HG02588 (cell line): ENCODE data around the gene FAM24A.
A peak's percentile ranks its signal among the peaks of the same experiment; 100 is the strongest.
"Not testable (repeated sequence)": the region's sequence is repeated elsewhere in the genome, so short reads cannot be mapped to it uniquely, and the experiment has no call there.

Source experiments
- ATAC-seq: cut with Tn5 transposase; IDR thresholded peaks from one replicate; pipeline ENCODE4 v1.9.1; 2021; ENCODE audit warnings: mild to moderate bottlenecking, moderate library complexity; ENCODE audit not compliant: unreplicated experiment

Gene FAM24A, protein sequence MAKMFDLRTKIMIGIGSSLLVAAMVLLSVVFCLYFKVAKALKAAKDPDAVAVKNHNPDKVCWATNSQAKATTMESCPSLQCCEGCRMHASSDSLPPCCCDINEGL

DNA sequence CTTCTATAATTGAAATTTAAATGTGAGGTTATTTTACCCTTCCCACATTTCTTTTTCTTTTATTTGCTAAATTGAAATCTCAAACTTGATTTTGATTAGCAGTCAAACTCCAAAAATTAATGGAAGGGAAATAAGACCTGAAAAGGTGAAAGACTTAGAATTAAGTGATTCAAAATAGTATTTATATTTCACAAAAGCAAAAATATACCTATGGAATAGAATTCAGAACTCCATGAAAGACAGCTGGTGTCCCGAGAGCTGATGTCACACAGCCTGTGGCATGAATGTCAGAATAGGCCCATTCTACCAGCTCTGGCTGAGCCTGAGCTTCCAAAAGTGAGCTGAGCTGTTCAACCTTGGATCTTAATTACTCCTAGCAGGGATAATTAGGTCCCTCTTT is at the start of gene FAM24A:
Gene FAM24A, plus strand, starts transcription at position 301 of the 400 bp plus-strand sequence. CDS start 1,025 bp downstream, outside the sequence.
- no peak for ATAC-seq

DNA sequence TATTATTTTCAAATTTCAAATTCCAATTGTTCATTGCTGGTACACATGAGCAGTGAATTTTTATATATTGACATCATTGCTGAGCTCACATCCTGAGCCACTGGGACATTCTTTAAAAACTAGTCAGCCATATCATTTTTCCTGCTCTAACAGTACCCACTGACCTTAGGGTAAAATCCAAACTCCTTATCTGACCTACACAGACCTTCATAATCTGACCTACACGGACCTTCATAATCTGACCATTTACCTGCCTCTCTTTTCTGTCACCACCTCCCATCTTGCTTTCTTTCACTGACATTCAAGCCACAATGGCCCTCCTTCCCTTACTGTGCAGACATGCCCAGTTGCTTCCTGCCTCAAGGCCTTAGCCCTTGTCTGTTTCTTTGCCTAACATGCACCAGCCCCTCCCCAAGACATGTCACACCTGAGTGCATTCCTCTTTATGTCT is 48.7 kb upstream of the FAM24A start:
- ATAC-seq = no peak

DNA sequence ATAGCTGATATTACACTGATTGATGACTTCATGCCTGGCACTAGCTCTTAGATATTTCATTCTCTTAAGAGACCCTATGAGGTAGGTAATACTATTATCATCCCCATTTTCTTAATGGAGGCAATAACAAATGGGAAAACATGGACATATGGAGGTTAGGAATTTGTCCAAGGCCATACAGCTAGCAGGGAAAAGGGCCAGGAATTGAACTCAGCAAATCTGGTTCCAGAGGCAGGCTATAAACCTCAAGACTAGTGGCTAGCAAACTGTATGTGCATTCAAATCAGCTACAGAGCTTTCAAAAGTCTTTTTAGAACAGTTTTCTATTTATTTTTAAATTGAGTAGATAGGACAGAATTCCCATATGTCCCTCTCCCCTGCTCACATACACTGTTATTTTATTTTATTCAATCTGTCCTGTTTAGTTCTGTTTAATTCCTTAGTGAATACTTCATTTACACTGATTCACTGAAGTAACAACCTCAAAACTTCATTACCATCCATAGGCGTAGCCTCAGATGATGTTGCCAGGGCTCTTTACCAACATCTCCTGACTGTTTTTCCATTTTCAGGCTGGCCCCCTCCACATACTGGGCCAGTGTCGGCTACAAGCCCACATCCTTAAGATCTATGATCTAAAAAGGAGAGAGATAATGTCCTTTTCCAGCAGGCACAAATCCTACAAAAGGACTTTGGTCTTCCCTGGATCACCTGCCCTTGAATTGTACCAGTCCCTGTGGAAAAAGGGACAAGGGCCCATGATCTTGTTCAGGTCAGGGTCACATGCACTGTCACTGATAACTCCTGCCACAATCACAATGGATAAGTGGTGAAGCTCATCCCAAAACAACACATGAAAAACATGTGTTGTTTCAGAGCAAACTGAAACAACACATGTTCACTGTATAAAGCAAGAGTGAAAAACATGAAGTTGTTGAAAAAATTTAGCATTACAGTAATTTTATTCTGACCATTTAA is 46.9 kb upstream of the FAM24A start:
- no peak for ATAC-seq

DNA sequence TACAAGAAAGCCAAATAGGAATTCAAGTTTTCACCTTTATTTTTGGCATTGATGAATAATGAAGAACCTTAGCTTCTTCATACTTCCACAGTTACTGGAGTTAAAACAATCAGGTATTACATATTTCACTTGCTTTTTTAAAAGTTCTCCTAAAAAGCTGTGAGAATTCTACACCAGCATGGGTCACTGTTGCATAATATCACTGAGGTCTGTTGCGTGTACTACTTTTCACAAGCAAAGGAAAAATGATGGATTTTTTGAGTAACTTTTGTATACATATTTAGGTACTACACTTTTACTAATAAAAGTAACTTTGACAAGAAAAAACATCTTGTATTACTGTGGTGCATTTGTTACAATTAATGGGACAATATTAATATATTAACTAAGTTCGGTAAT is 46.2 kb upstream of the FAM24A start:
- no peak for ATAC-seq

DNA sequence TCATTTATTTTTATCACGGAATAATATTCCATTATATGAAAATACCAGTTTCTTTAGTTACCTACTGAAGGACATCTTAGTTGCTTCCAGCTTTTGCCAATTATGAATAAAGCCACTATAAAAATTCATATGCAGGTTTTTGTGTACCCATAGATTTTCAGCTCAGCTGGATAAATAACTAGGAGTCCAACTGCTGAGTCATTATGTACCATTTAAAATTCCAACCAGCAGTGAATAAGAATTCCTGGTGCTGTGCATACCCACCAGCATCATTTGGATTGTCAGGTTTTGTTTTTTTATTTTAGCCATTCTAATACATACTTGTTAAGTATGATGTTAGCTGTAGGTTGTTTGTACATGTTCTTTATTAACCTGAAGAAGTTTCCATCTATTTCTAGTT is 45.5 kb upstream of the FAM24A start:
- no peak for ATAC-seq

DNA sequence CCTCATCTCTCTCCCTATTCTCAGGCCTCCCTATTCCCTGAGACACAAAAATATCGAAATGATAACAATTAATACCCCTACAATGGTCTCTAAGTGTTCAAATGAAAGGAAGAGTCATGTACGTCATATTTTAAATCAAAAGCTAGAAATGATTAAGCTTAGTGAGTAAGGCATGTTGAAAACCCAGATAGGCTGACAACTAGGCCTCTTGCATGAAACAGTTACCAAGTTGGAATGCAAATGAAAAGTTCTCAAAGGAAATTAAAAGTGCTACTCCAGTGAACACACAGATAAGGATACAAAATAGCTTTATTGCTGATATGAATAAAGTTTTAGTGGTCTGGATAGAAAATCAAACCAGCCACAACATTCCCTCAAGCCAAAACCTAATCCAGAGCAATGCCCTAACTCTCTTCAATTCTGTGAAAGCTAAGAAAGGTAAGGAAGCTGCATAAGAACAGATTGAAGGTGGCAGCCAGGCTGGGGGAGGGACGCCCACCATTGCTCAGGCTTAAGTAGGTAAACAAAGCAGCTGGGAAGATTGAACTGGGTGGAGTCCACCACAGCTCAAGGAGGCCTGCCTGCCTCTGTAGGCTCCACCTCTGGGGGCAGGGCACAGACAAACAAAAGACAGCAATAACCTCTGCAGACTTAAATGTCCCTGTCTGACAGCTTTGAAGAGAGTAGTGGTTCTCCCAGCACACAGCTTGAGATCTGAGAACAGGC is 43.5 kb upstream of the FAM24A start:
- not testable (repeated sequence) for ATAC-seq

DNA sequence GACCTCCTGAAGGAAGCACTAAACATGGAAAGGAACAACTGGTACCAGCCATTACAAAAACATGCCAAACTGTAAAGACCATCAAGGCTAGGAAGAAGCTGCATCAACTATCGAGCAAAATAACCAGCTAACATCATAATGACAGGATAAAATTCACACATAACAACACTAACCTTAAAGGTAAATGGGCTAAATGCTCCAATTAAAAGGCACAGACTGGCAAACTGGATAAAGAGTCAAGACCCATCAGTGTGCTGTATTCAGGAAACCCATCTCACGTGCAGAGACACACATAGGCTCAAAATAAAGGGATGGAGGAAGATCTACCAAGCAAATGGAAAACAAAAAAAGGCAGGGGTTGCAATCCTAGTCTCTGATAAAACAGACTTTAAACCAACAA is 41.6 kb upstream of the FAM24A start:
- not testable (repeated sequence) for ATAC-seq

DNA sequence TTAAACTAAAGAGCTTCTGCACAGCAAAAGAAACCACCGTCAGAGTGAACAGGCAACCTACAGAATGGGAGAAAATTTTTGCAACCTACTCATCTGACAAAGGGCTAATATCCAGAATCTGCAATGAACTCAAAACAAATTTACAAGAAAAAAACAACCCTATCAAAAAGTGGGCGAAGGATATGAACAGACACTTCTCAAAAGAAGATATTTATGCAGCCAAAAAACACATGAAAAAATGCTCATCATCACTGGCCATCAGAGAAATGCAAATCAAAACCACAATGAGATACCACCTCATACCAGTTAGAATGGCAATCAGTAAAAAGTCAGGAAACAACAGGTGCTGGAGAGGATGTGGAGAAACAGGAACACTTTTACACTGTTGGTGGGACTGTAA is 38.5 kb upstream of the FAM24A start:
- ATAC-seq = not testable (repeated sequence)

DNA sequence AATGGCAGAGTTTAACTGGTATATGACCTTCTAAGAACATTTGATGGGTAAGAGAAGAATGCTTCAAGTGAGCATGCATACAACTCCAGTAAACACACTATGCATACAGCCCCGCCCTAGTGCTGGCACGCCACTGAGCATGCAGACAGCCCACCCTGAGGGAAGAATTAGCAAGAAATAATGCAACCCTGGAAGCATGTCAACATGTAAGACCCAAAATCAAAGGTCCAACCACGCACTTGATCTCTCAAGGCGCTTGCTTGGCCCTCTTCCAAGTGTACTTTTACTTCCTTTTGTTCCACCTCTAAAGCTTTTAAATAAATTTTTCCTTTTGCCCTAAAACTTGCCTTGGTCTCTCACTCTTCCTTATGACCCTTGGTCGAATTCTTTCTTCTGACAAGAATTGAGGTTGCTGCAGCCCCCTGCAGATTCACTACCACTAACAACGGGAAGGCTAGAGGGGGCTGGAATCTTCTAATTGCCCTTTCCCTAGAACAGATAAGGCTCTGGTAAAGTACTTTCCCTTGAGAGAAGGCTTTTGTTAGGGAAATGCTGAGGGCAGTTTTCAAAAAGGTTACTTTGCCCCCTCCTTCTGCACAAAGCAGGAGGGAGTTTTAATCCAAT is 34.5 kb upstream of the FAM24A start:
- no peak for ATAC-seq

DNA sequence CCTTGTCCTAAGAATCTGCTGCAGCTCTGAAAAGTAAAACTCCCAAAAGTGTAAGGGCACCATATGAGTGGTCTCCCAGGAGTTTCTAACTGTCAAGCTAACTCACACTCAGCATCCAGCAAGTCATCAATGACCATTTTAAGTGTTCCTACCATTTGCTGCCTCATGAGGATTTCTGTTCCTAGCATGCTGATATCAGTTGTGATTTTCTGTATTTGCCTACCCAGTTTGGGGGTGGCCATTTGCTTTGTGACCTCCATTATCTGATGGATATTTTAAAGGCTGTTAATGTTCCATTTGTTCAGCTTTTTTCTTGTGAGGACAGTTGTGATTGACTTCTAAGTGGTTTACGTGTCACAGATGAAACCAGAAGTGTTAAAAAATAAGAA is 33.9 kb upstream of the FAM24A start:
- ATAC-seq = no peak

DNA sequence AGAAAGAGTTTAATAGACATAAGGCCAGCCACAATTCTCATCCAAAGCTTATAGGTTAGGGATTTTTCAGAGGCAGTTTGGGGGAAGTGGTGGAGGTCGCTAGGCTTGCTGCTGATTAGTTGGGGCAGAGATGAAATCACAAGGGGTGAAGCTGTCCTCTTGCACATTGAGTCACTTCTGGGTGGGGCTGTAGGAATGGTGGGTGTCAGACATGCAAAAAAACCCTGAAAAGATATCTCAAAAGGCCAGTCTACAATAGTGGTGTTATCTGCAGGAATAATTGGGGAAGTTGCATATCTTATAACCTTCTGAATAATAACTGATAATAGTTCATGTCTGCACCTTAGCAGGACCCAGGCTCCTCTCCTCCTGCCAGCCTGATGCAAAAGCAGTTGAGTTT is 33.1 kb upstream of the FAM24A start:
- no peak for ATAC-seq

DNA sequence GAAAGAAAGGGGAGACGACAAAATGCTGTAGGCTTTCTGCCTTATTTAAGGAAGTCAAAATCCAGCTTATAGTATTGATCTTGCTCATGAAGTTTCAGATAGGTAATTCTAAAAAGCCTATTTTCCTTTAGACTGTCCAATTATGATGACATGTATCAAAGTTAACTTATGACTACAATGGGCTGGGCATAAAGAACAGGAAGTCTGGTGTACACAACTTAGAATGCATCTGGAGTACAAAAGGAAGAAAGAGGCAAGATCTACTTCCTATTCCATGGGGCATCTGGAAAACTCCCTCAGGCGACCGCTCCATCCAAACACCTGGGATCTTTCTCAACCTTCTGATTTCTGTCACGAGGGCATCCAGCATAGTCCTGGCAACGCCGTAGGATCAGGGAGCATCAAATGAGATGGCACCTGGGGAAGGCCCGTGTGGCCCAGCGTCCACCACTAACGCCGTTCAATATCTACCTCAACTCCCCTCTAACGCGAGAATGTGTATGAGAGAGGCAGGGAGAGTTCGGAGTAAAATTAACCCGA is 31.5 kb upstream of the FAM24A start:
- ATAC-seq = peak; percentile 15

DNA sequence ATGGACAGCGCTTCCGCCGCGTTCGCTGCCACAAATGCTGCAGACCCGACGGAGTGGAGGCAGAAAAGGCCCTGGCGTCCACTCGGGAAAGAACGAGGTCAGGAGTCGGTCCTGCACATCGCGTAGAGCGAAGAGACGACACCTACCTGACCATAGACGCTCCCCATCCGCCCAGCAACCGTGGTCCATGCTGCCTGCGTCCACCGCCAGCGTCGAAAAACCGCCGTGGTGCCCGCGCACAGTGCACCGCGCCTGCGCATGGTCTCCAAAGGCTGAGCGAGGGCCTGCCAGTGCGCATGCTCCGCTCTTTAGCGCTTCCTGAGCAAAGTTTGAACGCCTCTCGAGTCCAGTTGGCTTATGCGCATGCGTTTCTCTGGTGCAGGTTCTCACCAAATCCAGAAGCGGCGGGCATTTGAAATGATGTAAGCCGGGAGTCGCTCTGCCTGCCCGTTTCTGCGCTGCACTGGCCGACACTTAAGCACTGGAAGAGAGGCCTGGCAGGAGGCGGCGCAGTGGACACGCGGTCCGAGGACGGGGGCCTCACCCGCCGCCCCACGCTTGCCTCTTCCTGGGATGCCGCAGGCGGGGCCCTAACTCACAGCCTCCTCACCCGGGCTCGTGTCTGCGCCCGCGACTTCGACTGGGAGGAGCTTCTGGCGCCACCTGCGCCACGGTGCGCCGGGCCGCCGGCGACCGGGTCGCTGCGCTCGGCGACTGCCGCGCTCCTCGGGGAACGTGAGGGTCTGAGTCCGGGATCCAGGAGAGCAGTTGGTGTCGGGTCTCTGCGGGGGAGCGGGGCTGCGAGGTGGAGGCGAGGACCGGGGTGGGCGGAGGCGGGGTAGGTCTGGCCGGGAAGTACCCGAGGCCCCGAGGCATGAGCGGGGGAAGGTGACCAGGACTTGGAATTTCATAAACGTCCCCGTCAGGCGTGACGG is 30.8 kb upstream of the FAM24A start, which contains the start of gene FAM24B:
Gene FAM24B, minus strand, starts transcription at position 243 of the 935 bp plus-strand sequence. CDS start 29,066 bp downstream, outside the sequence.
- peak; percentile 69 for ATAC-seq

DNA sequence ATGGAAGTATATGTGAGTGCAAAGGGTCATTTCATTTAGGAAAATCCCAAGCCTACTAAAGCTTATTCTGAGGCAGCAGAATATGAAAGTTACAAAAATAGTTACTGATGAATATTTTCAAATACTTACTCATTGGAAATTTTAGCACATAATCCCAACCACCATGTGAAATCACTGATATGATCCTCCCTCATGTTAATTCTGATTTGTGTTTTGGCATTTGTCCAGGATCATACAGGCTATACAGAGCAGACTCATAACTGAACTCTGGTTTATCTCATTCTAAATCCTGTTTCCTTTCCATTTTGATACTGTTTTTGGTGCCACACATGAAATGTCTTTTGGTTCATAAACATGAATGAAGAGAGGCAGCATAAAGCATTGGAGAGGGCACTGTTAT is 27.6 kb upstream of the FAM24A start:
- no peak for ATAC-seq

DNA sequence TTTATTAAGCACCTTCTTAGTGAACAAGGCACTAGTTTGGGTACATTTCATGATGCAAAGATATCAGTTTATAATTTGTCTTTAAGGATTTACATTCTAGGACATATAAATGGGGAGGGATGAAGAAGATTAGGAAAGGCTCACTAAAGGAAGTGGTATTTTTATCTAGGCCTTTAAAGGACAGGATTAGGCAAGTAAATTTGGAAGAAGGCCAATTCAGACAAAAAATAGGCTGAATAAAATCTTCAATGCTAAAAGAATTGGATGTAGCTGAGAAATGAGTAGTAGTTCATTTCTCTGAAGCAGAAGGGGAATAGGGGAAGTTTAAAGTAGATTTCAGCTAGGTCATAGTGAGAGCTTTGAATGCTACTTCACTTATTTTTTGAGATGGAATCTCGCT is 26.2 kb upstream of the FAM24A start:
- ATAC-seq = no peak

DNA sequence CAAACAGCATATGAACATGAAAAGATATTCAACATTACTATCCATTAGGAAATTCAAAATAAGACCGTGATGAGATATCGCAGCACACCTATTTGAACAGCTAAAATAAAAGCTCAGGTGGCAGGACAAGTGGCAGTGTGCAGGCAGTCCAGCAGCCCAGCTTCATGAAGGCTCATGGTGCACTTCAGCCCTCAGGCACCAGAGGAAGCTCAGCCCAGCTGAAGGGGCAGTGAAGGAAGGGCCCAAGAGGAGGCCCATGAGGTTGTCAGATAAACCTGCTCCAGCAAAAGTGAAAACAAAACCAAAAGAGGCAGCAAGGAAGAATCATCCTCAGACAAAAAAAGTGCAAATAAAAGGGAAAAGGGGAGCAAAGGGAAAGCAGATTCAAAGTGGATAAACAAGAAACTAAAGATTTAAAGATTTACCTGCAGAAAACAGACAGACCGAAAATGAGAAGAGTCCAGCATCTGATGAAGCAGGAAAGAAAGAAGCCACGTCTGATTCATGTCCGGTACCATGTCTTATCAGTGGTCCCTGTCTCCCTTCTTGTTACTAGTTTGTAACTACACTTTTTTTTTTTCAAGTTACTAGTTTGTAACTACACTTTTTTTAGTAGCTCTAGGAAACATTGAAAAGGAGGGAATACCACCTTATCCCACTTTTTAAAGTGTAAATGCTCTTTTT is 16.0 kb upstream of the FAM24A start:
- ATAC-seq = no peak

DNA sequence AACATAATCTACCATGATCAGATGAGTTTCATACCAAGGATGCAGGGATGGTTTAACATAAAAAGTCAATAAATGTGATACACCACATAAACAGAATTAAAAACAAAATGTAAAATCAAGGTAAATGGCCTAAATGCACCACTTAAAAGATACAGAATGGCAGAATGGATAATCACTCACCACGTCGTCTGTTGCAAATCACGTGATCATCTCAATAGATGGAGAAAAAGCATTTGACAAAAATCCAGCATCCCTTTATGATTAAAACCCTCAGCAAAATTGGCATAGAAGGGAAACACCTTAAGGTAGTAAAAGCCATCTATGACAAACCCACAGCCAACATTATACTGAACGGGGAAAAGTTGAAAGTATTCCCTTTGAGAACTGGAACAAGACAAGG is 6.5 kb upstream of the FAM24A start:
- not testable (repeated sequence) for ATAC-seq

DNA sequence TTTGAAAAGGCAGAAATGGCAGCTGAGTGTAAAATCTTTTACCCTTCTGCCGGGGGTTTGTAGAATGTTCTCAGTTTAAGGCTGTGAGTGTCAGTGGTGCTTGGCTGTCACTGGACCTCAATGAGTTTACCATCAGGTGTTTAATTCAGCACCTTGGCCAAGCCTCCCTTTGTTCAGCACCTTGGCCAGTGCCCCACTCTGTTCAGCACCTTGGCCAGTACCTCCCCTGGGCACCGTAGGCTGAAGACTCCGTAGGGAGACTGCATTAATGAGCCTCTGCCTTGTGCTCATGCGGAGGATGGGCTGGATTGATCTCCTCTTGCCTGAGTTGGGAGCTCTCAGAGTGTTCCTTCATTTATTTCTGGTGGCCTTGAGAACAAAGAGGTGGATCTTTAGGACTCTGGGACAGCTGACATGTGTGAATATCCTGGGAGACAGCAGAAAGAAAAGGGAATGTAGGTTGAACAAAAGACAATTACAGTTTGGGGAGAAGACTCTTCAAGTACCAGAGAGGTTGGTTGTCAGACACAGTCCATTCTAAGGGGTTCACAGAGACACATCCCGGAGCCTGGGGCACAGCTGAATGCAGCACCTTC is 1.6 kb downstream of the FAM24A start:
- no peak for ATAC-seq

DNA sequence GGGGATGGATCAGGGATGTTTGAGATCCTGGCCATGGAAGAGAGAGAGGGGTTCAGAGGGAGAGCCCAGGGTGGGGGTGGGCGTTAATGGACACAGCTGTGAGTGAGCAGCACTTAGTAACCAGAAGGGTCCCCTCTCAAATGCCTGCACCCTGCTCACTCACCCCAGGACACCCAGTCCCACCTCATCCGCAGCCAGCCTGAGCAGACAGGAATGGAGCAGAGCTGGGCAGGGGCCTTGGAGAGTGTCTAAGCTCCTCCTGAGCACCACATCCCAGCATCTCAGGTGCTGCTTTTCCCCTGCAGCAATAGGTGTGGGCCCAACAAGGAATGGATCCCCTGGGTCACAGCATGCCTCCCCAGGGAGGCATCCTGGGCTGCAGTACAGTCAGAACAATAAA is 5.3 kb downstream of the FAM24A start:
- ATAC-seq = no peak
